Caco-2 (cell line): ENCODE measurements around the gene ADGRL3. TPM values are rescaled to one million over a fixed set of nuclear protein-coding genes. Genes with fewer than 3 reads are reported as not detected.

Experiments
- BruUV-seq: library from RNA; stranded (reverse); fragments of 400-500 nt; replicated peaks from 2 replicates; lab custom pipeline; 2021; lab: Mats Ljungman, UMichigan
- CTCF ChIA-PET: fragments of 300-600 bp; sonication (Branson Sonifier 250); formaldehyde crosslinking; loops from one replicate; lab custom pipeline; 2022; ENCODE audit warnings: antibody characterized with exemption; lab: Charles Lee
- POLR2A ChIA-PET: fragments of 300-600 bp; sonication (Branson Sonifier 250); formaldehyde crosslinking; loops from one replicate; lab custom pipeline; 2022; ENCODE audit warnings: antibody characterized with exemption; lab: Charles Lee
- DNase-seq, 2 experiments: peaks; one replicate each; pipeline versions ENCODE4 v3.0.0 to v3.0.0-alpha.2; 2020 to 2022
- H3K27me3 ChIP-seq: replicated peaks from 2 replicates; pipeline ENCODE4 v1.6.0; 2011; ENCODE audit warnings: low read length; ENCODE audit not compliant: control insufficient read depth, insufficient read depth
- H3K36me3 ChIP-seq: 2 replicates; pipeline ENCODE4 v1.5.1; 2011; ENCODE audit warnings: low read length; ENCODE audit not compliant: control insufficient read depth, insufficient read depth
- H3K4me1 ChIP-seq: fragments of 250-450 bp; sonication (Bioruptor Pico); 2 replicates; pipeline ENCODE4 v1.5.1; 2020; ENCODE audit warnings: mild to moderate bottlenecking
- H3K4me3 ChIP-seq: 2 replicates; pipeline ENCODE4 v1.5.1; 2011; ENCODE audit warnings: low read depth, mild to moderate bottlenecking, control low read depth, low read length
- H3K9me3 ChIP-seq: fragments of 250-450 bp; sonication (Bioruptor Pico); 2 replicates; pipeline ENCODE4 v1.5.1; 2020; ENCODE audit warnings: mild to moderate bottlenecking, moderate library complexity
- H3K27ac Mint-ChIP-seq: one replicate; pipeline ENCODE4 v1.8.0; 2022; ENCODE audit warnings: mixed read lengths; ENCODE audit not compliant: unreplicated experiment
- H3K27me3 Mint-ChIP-seq: one replicate; pipeline ENCODE4 v1.8.0; 2022; ENCODE audit warnings: mixed read lengths; ENCODE audit not compliant: insufficient read depth, unreplicated experiment
- H3K36me3 Mint-ChIP-seq: one replicate; pipeline ENCODE4 v1.8.0; 2022; ENCODE audit warnings: mild to moderate bottlenecking, mixed read lengths; ENCODE audit not compliant: insufficient read depth, unreplicated experiment
- H3K4me1 Mint-ChIP-seq: one replicate; pipeline ENCODE4 v1.8.0; 2022; ENCODE audit warnings: low read depth, mixed read lengths; ENCODE audit not compliant: unreplicated experiment
- H3K4me3 Mint-ChIP-seq: one replicate; pipeline ENCODE4 v1.8.0; 2022; ENCODE audit warnings: mild to moderate bottlenecking, moderate library complexity, mixed read lengths; ENCODE audit not compliant: unreplicated experiment
- H3K9me3 Mint-ChIP-seq: one replicate; pipeline ENCODE4 v1.8.0; 2022; ENCODE audit warnings: mixed read lengths; ENCODE audit not compliant: unreplicated experiment
- CTCF ChIP-seq, 2 experiments: fragments of 200-600 bp in 1 of 2; IDR thresholded peaks; 1 replicate in 1 of 2; 2 replicates in 1 of 2; pipeline versions ENCODE4 v1.5.1 to v1.8.0; 2011 to 2022; ENCODE audit warnings: antibody characterized with exemption in 1 of 2, control low read depth in 1 of 2, inconsistent platforms in 1 of 2, low read depth in 1 of 2, low read length in 1 of 2, mild to moderate bottlenecking in 1 of 2, moderate library complexity in 1 of 2; ENCODE audit not compliant: insufficient read depth in 1 of 2, severe bottlenecking in 1 of 2, unreplicated experiment in 1 of 2
- intact Hi-C: fragments of 100-400 bp; cut with micrococcal nuclease; formaldehyde crosslinking; loops from one replicate; pipeline ENCODE4 v1.10.0; 2022; ENCODE audit not compliant: unreplicated experiment
- total RNA-seq: library from RNA; stranded (reverse); gene quantifications from 2 replicates; pipeline ENCODE4 v1.2.3, GENCODE V29; 2022

Gene ADGRL3
- total RNA-seq, 1 experiment from 2014 or later, result 1.5 TPM

GRCh38 chr4:61996943-61997342 lies 796.8 kb downstream of the ADGRL3 start:
- no peak for TF ChIP-seq CTCF (IDR thresholded peaks at IDR 0.05; ENCODE audit: insufficient read depth in 1 of 2, low read depth in 1 of 2, low read length in 1 of 2, severe bottlenecking in 1 of 2, unreplicated experiment in 1 of 2)
- no peak for DNase-seq
- H3K27ac Mint-ChIP-seq, result no peak overlapping the region
- BruUV-seq, result no TSS peak
- H3K4me1 ChIP-seq, result no peaks in the 10 kb centered on the region
- H3K9me3 Mint-ChIP-seq, result no peaks in the 10 kb centered on the region
- peaks cover 4% of the 10 kb centered on the region for H3K27me3 Mint-ChIP-seq
- ChIA-PET POLR2A (no interaction called here), CTCF (no interaction called here)
- H3K9me3 ChIP-seq, result no peaks in the 10 kb centered on the region
- H3K4me3 ChIP-seq, result no peak overlapping the region
- H3K36me3 Mint-ChIP-seq, result no peaks in the 10 kb centered on the region
- intact Hi-C loops, result no loop called here
- no peak overlapping the region for H3K4me3 Mint-ChIP-seq
- no peaks in the 10 kb centered on the region for H3K36me3 ChIP-seq
- H3K4me1 Mint-ChIP-seq, result no peaks in the 10 kb centered on the region
- no peaks in the 10 kb centered on the region for H3K27me3 ChIP-seq

GRCh38 chr4:61997831-61998230 lies 797.7 kb downstream of the ADGRL3 start:
- Histone ChIP-seq H3K36me3 (no peaks in the 10 kb centered on the region), H3K9me3 (no peaks in the 10 kb centered on the region), H3K4me1 (no peaks in the 10 kb centered on the region), H3K27me3 (no peaks in the 10 kb centered on the region), H3K4me3 (no peak overlapping the region)
- no peak for TF ChIP-seq CTCF (IDR thresholded peaks at IDR 0.05; ENCODE audit: insufficient read depth in 1 of 2, low read depth in 1 of 2, low read length in 1 of 2, severe bottlenecking in 1 of 2, unreplicated experiment in 1 of 2)
- intact Hi-C loops, result no loop called here
- Mint-ChIP-seq H3K9me3 (no peaks in the 10 kb centered on the region), H3K36me3 (no peaks in the 10 kb centered on the region), H3K27ac (no peak overlapping the region), H3K4me1 (no peaks in the 10 kb centered on the region), H3K27me3 (peaks cover 4% of the 10 kb centered on the region), H3K4me3 (no peak overlapping the region)
- ChIA-PET POLR2A (no interaction called here), CTCF (no interaction called here)
- no peak for DNase-seq
- BruUV-seq, result no TSS peak

GRCh38 chr4:62003695-62004094 lies 803.6 kb downstream of the ADGRL3 start:
- no peaks in the 10 kb centered on the region for H3K9me3 ChIP-seq
- TF ChIP-seq CTCF (IDR thresholded peaks at IDR 0.05; ENCODE audit: insufficient read depth in 1 of 2, low read depth in 1 of 2, low read length in 1 of 2, severe bottlenecking in 1 of 2, unreplicated experiment in 1 of 2), result no peak
- BruUV-seq, result no TSS peak
- Mint-ChIP-seq H3K27me3 (peaks cover 5% of the 10 kb centered on the region), H3K4me1 (no peaks in the 10 kb centered on the region), H3K4me3 (no peak overlapping the region), H3K9me3 (no peaks in the 10 kb centered on the region), H3K27ac (no peak overlapping the region), H3K36me3 (no peaks in the 10 kb centered on the region)
- H3K4me3 ChIP-seq, result no peak overlapping the region
- no peaks in the 10 kb centered on the region for H3K27me3 ChIP-seq
- intact Hi-C loops, result no loop called here
- no peaks in the 10 kb centered on the region for H3K4me1 ChIP-seq
- DNase-seq, result no peak
- CTCF ChIA-PET, result no interaction called here
- H3K36me3 ChIP-seq, result no peaks in the 10 kb centered on the region
- POLR2A ChIA-PET, result no interaction called here
